Measurements from ENCODE around the gene ZNF691.

DNA sequence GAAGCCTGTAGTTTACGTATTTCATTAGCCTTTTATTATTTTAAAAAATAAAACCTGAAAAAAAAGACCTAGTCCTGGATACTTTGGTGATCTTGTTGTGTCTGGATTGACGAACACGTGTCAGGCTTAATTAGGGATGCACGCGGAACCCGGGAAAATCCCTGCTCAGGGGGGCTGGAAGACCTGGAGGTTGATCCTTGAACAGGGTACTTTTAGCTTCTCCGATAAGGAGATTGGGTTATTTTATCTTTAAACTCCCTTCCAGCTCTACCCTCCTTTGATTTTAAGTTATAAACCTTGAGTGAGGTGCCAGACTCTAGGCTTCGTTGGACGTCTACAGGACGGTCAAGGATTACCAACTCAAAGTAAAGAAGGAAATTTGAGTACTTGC lies 552 bp upstream of the ZNF691 start:
- TF ChIP-seq, protein P1, sequence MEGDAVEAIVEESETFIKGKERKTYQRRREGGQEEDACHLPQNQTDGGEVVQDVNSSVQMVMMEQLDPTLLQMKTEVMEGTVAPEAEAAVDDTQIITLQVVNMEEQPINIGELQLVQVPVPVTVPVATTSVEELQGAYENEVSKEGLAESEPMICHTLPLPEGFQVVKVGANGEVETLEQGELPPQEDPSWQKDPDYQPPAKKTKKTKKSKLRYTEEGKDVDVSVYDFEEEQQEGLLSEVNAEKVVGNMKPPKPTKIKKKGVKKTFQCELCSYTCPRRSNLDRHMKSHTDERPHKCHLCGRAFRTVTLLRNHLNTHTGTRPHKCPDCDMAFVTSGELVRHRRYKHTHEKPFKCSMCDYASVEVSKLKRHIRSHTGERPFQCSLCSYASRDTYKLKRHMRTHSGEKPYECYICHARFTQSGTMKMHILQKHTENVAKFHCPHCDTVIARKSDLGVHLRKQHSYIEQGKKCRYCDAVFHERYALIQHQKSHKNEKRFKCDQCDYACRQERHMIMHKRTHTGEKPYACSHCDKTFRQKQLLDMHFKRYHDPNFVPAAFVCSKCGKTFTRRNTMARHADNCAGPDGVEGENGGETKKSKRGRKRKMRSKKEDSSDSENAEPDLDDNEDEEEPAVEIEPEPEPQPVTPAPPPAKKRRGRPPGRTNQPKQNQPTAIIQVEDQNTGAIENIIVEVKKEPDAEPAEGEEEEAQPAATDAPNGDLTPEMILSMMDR (conservative IDR thresholded peaks at IDR 0.05; ENCODE audit: low read length): no peak
- no peak for TF ChIP-seq EZH2phosphoT487 (IDR thresholded peaks at IDR 0.05; ENCODE audit: borderline replicate concordance)
